ENCODE results near the gene EMP1. TPM values are rescaled to one million over a fixed set of nuclear protein-coding genes. Genes with fewer than 3 reads are reported as not detected.

EMP1 gene
- total RNA-seq, 3 donors from 2014 or later: 207 to 759 (median 444) TPM

DNA sequence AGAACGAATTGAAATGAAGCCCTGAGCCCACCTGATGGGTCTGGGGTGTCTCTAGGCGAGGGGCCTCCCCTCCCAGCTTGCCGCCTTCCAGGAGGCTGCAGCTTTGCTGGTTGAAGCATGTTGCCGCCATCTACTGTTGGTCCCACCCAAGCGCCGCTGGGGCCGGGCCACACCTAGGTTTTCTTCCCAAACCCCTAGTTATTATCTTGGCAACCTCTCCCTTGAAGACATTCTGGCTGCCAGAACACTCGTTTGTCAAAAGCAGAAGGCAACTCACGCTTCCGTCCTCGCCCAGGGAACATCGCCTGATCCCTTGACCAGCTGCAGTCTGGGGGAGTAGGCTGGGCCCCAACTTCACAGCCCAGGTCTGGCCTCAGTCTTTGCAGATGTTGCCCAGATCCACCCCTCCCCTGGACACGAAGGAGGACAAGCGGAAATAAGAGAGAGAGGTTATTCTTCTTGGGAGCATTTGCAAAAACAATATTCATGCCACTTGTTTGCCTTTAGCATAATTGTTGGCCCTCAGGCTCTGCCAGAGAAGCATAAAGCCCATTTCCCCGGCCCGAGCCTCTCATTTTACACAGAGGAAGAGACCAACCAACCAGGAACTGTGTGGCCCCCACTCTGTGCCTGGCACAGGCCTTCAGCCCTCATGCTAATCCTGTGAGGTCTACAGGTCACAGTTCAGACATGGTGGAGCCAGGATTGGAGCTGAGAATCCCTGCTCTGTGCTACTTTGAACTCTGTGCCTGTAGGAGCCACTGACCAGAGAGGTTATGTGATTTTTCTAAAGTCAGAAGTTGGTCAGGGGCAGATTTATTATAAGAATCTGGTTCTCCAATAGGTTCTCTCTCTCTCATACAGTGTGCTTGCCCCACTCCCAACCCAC lies 6.8 kb downstream of the EMP1 start:
- TF ChIP-seq, protein P1, sequence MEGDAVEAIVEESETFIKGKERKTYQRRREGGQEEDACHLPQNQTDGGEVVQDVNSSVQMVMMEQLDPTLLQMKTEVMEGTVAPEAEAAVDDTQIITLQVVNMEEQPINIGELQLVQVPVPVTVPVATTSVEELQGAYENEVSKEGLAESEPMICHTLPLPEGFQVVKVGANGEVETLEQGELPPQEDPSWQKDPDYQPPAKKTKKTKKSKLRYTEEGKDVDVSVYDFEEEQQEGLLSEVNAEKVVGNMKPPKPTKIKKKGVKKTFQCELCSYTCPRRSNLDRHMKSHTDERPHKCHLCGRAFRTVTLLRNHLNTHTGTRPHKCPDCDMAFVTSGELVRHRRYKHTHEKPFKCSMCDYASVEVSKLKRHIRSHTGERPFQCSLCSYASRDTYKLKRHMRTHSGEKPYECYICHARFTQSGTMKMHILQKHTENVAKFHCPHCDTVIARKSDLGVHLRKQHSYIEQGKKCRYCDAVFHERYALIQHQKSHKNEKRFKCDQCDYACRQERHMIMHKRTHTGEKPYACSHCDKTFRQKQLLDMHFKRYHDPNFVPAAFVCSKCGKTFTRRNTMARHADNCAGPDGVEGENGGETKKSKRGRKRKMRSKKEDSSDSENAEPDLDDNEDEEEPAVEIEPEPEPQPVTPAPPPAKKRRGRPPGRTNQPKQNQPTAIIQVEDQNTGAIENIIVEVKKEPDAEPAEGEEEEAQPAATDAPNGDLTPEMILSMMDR (IDR thresholded peaks at IDR 0.05): peak in 1 of 3 donors; percentile 16
- TF ChIP-seq POLR2AphosphoS5 (IDR thresholded peaks at IDR 0.05) (peak in 2 of 3 donors; percentile 21 to 43), POLR2A (IDR thresholded peaks at IDR 0.05) (no peak)
- H3K9me3 ChIP-seq: no peaks in the 10 kb centered on the region
- no peaks in the 10 kb centered on the region for H3K36me3 ChIP-seq
- intact Hi-C loops (cut with DNase I; ENCODE audit: low total_unique reads): loop anchor here (10.0 kb wide), 1 partner anchor 108 kb away; no protein-coding TSS in a partner anchor
- peak overlapping the region; percentile 53 to 79 for H3K27ac ChIP-seq
- no peak for DNase-seq (ENCODE audit: low spot score in 2 of 2)
- H3K4me3 ChIP-seq: peak overlapping the region in 2 of 3 donors; percentile 48 to 78
- peaks cover 7 to 28% of the 10 kb centered on the region in 2 donors for H3K4me1 ChIP-seq
- H3K27me3 ChIP-seq: no peaks in the 10 kb centered on the region

DNA sequence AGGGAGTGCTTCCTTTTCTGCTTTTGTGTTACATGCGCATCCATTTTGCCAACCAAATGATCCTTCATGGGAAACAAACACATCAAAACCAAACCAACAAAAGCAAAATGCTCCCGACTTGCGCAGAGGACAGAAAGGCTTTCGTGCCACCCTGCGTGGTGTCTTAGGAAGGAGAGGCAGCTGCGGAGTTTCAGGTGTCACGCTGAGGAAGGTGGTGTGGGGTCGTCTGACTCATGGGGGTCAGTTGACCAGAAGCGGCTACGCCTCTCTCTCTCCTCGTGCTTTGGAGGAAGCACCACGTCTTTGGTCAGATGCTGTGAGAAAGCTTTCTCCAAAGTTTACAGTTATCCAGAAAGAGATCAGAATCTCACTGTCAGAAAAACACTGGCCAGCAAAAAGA lies 7.9 kb downstream of the EMP1 start:
- peaks cover 3 to 33% of the 10 kb centered on the region in 2 donors for H3K4me1 ChIP-seq
- H3K4me3 ChIP-seq: peak overlapping the region in 1 of 3 donors; percentile 33
- H3K9me3 ChIP-seq: no peaks in the 10 kb centered on the region
- TF ChIP-seq POLR2A (IDR thresholded peaks at IDR 0.05) (no peak), POLR2AphosphoS5 (IDR thresholded peaks at IDR 0.05) (peak in 2 of 3 donors; percentile 14 to 58)
- H3K27me3 ChIP-seq: no peaks in the 10 kb centered on the region
- intact Hi-C loops (cut with DNase I; ENCODE audit: low total_unique reads): loop anchor here (10.0 kb wide), 1 partner anchor 110 kb away; no protein-coding TSS in a partner anchor
- peak overlapping the region; percentile 53 to 79 for H3K27ac ChIP-seq
- DNase-seq (ENCODE audit: low spot score in 2 of 2): no peak
- H3K36me3 ChIP-seq: no peaks in the 10 kb centered on the region

DNA sequence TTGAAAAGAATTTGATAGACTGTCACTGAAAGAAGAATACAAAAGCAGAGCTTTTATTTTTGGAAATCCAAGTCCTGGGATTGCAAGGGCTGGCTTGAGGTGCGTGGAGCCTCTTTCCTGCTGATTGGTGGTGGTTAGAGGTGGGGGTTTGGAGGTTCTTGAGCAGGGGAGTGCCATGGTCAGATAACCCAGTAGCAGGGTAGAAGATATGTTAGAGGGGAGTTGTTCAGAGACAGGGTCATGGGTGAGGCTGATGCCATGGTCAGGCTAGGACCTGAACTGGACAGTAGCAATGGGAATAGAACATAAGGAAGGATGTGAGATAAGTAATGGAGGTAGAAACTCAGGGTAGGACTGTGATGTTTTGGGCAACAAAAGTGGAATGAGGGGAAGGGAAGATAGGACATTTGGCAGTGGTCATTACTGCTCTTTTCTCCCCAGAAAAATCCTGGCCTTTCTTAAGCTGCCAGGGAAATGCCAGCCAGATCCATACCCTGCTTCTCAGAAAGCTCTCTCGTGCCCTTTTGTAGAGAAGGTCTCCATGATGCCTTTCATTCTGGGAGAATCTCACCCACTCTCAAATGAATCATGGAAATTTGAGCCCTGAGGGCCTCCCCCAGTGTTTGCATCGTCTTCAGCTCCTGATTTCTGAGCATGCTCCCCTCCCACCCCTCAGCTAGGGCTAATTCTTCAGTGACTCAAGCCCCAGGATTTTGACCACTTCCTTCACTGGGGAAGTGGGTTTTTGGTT lies 9.5 kb downstream of the EMP1 start:
- Histone ChIP-seq H3K9me3 (no peaks in the 10 kb centered on the region), H3K4me1 (peaks cover 3 to 33% of the 10 kb centered on the region in 2 donors), H3K27me3 (no peaks in the 10 kb centered on the region), H3K27ac (peak overlapping the region; percentile 61 to 81), H3K4me3 (peak overlapping the region in 1 of 3 donors; percentile 19), H3K36me3 (no peaks in the 10 kb centered on the region)
- intact Hi-C loops (cut with DNase I; ENCODE audit: low total_unique reads): loop anchor here (10.0 kb wide), 1 partner anchor 111 kb away; no protein-coding TSS in a partner anchor
- no peak for DNase-seq (ENCODE audit: low spot score in 2 of 2)
- TF ChIP-seq POLR2AphosphoS5 (IDR thresholded peaks at IDR 0.05): peak in 1 of 3 donors; percentile 10
- TF ChIP-seq POLR2A (IDR thresholded peaks at IDR 0.05): no peak
- TF ChIP-seq, protein P1 (IDR thresholded peaks at IDR 0.05): no peak

DNA sequence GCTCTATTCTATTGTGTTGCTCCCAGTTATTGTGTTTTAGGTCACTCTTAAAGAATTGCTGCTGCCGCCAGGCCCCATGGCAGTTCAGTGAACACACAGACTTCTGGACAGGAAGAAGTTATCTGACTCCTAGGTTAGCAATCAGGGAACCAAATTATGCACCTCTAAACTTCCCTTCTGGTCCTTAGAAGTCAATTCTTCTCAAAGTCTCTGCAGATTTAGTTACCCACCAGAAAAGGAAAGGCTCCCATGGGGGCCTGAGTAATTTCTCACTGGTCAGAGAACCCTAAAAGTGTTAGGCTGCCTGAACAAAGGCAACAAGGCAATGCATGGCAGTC lies 10.0 kb downstream of the EMP1 start:
- Histone ChIP-seq H3K27ac (peak overlapping the region; percentile 61 to 81), H3K36me3 (no peaks in the 10 kb centered on the region), H3K4me3 (no peak overlapping the region), H3K4me1 (peaks cover 3 to 37% of the 10 kb centered on the region in 2 donors), H3K27me3 (no peaks in the 10 kb centered on the region), H3K9me3 (no peaks in the 10 kb centered on the region)
- no peak for DNase-seq (ENCODE audit: low spot score in 2 of 2)
- TF ChIP-seq POLR2A (IDR thresholded peaks at IDR 0.05): no peak
- TF ChIP-seq, protein P1 (IDR thresholded peaks at IDR 0.05): no peak
- no peak for TF ChIP-seq POLR2AphosphoS5 (IDR thresholded peaks at IDR 0.05)
- intact Hi-C loops (cut with DNase I; ENCODE audit: low total_unique reads): loop anchor here (10.0 kb wide), 1 partner anchor 112 kb away; no protein-coding TSS in a partner anchor

DNA sequence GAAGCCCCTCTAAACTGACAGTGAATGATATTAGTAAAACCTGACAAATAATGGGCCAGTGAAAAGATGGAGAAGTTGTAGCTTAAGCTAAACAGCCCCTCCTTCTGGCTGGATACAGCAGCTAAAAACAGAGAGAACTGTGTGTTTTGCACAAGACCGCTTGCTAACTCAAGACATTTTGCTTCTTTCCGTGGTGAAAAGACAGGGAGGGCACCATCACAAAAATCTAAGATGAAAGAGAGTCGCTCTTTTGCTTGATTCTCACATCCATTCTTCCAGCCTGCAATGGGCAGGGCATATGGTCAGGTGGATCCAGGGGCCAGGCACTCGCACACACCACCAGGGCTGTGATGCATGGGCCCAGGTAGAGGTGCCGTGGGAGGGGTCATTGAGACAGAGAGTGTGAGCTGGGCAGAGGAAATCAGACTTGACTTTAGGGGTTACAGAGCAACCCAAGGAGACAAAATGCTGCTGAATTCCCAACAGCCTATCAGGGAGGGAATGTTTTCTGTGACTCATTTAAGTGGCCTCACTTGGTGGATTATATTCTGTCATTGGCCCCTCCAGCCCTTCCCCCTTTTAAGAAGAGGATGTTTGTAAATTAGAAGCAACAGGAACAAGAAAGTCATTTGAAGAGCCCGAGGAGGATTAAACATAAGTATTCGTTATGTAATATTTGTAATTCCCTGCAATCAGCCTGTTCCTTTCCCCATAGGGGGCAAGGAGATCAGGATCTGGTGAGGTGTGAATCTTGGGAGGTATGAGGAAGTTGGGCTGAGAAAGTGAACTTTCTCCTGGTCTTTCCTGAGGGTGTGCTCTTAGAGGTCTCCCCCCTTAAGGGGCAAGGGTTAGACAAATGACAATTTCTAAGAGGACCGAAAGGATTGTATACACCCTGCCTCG lies 12.3 kb downstream of the EMP1 start:
- Histone ChIP-seq H3K4me1 (peaks cover 3 to 33% of the 10 kb centered on the region in 2 donors), H3K27me3 (no peaks in the 10 kb centered on the region), H3K36me3 (no peaks in the 10 kb centered on the region), H3K4me3 (no peak overlapping the region), H3K27ac (peak overlapping the region; percentile 38 to 69), H3K9me3 (no peaks in the 10 kb centered on the region)
- intact Hi-C loops (cut with DNase I; ENCODE audit: low total_unique reads): loop anchor here (10.0 kb wide), 1 partner anchor 114 kb away; no protein-coding TSS in a partner anchor
- TF ChIP-seq, protein P1 (IDR thresholded peaks at IDR 0.05): peak in 1 of 3 donors; percentile 31
- no peak for TF ChIP-seq POLR2AphosphoS5 (IDR thresholded peaks at IDR 0.05)
- DNase-seq (ENCODE audit: low spot score in 2 of 2): no peak
